Neural cell (in vitro differentiated cells): ENCODE results near the gene IL2. TPM values are rescaled to one million over a fixed set of nuclear protein-coding genes. Genes with fewer than 3 reads are reported as not detected.

Source experiments
- H2AFZ ChIP-seq: fragments of 200-600, 300-800 bp; sonication (generic), shearing (Covaris generic); 2 replicates; pipeline ENCODE4 v1.6.0; 2014; ENCODE audit warnings: low read depth, mild to moderate bottlenecking, antibody characterized with exemption, low read length, moderate library complexity
- H3F3A ChIP-seq: fragments of 200-600 bp; shearing (Covaris generic); 2 replicates; pipeline ENCODE4 v1.6.1; 2016; ENCODE audit warnings: mild to moderate bottlenecking, moderate library complexity, mixed read lengths, antibody characterized with exemption, low read length; ENCODE audit not compliant: insufficient read depth, poor library complexity, severe bottlenecking
- H3K27ac ChIP-seq: fragments of 200-600, 300-800 bp; sonication (generic), shearing (Covaris generic); 2 replicates; pipeline ENCODE4 v1.5.1; 2014; ENCODE audit warnings: mild to moderate bottlenecking, low read length, moderate library complexity
- H3K27me3 ChIP-seq: fragments of 300-800, 200-600 bp; sonication (generic), shearing (Covaris generic); 2 replicates; pipeline ENCODE4 v1.6.0; 2014; ENCODE audit warnings: mild to moderate bottlenecking, low read depth, low read length, moderate library complexity; ENCODE audit not compliant: insufficient read depth
- H3K36me3 ChIP-seq: fragments of 300-800, 200-600 bp; sonication (generic), shearing (Covaris generic); 2 replicates; pipeline ENCODE4 v1.5.1; 2014; ENCODE audit warnings: mild to moderate bottlenecking, antibody characterized with exemption, low read length, moderate library complexity; ENCODE audit not compliant: insufficient read depth
- H3K4me2 ChIP-seq: fragments of 300-800, 200-600 bp; sonication (generic), shearing (Covaris generic); 2 replicates; pipeline ENCODE4 v1.6.0; 2014; ENCODE audit warnings: mild to moderate bottlenecking, low read length
- H3K4me3 ChIP-seq: fragments of 300-800, 200-600 bp; sonication (generic), shearing (Covaris generic); 2 replicates; pipeline ENCODE4 v1.5.1; 2014; ENCODE audit warnings: mild to moderate bottlenecking, low read length, moderate library complexity
- H3K79me2 ChIP-seq: fragments of 200-600 bp; shearing (Covaris generic); replicated peaks from 2 replicates; pipeline ENCODE4 v1.6.0; 2014; ENCODE audit warnings: mild to moderate bottlenecking, low read length, moderate library complexity; ENCODE audit not compliant: insufficient read depth
- H3K9ac ChIP-seq: fragments of 300-800, 200-600 bp; sonication (generic), shearing (Covaris generic); 2 replicates; pipeline ENCODE4 v1.6.1; 2016; ENCODE audit warnings: mild to moderate bottlenecking, low read length, mixed read lengths
- H3K9me2 ChIP-seq: fragments of 200-600 bp; shearing (Covaris generic); 2 replicates; pipeline ENCODE4 v1.6.1; 2016; ENCODE audit warnings: mild to moderate bottlenecking, low read length, mixed read lengths; ENCODE audit not compliant: insufficient read depth
- H3K9me3 ChIP-seq: fragments of 200-600, 300-800 bp; sonication (generic), shearing (Covaris generic); 2 replicates; pipeline ENCODE4 v1.6.1; 2016; ENCODE audit warnings: mild to moderate bottlenecking, mixed run types, low read length, moderate library complexity, mixed read lengths
- H4K20me1 ChIP-seq: fragments of 200-600 bp; shearing (Covaris generic); 2 replicates; pipeline ENCODE4 v1.6.1; 2016; ENCODE audit warnings: mild to moderate bottlenecking, mixed run types; ENCODE audit not compliant: insufficient read depth
- CTCF ChIP-seq: fragments of 450-650 bp; IDR thresholded peaks from 2 replicates; pipeline ENCODE4 v1.5.1; 2014; ENCODE audit warnings: antibody characterized with exemption, mild to moderate bottlenecking, moderate library complexity; ENCODE audit not compliant: poor library complexity, severe bottlenecking
- EP300 ChIP-seq: fragments of 450-650 bp; conservative IDR thresholded peaks from 2 replicates; pipeline ENCODE4 v1.6.1; 2014; ENCODE audit warnings: antibody characterized with exemption, mild to moderate bottlenecking, moderate library complexity; ENCODE audit not compliant: poor library complexity, severe bottlenecking
- EZH2 ChIP-seq: fragments of 200-600, 300-800 bp; shearing (Covaris generic), sonication (generic); IDR thresholded peaks from 2 replicates; pipeline ENCODE4 v1.6.1; 2014; ENCODE audit warnings: antibody characterized with exemption, low read length, borderline replicate concordance, mild to moderate bottlenecking; ENCODE audit not compliant: insufficient read depth, poor library complexity, severe bottlenecking
- MXI1 ChIP-seq: fragments of 450-650 bp; conservative IDR thresholded peaks from 2 replicates; pipeline ENCODE4 v1.6.1; 2014; ENCODE audit warnings: antibody characterized with exemption, mild to moderate bottlenecking; ENCODE audit not compliant: poor library complexity, severe bottlenecking
- POLR2AphosphoS5 ChIP-seq: IDR thresholded peaks from 2 replicates; pipeline ENCODE4 v1.6.1; 2012
- RAD21 ChIP-seq: fragments of 450-650 bp; conservative IDR thresholded peaks from 2 replicates; pipeline ENCODE4 v1.6.1; 2014; ENCODE audit warnings: antibody characterized with exemption, mild to moderate bottlenecking, moderate library complexity
- REST ChIP-seq: IDR thresholded peaks from 2 replicates; pipeline ENCODE4 v1.6.1; 2012; ENCODE audit warnings: borderline replicate concordance
- SMC3 ChIP-seq: fragments of 450-650 bp; conservative IDR thresholded peaks from 2 replicates; pipeline ENCODE4 v1.6.1; 2014; ENCODE audit warnings: antibody characterized with exemption, mild to moderate bottlenecking, moderate library complexity; ENCODE audit not compliant: poor library complexity
- TAF1 ChIP-seq: IDR thresholded peaks from 2 replicates; pipeline ENCODE4 v1.6.1; 2012; ENCODE audit warnings: low read depth
- polyA plus RNA-seq: library from polyadenylated mRNA; depleted of rRNA; stranded (reverse); fragments of >200 nt; gene quantifications from 2 replicates; pipeline ENCODE4 v1.2.3, GENCODE V29; 2014

IL2 gene
- polyA plus RNA-seq, 1 donor from 2014 or later, result not detected

GRCh38 chr4:122480655-122481487 lies 24.3 kb upstream of the IL2 start:
- no peaks in the 10 kb centered on the region for H3K9me2 ChIP-seq

More at GRCh38 chr4:122480655-122481487, 24.3 kb upstream of the IL2 start:
- Histone ChIP-seq H2AFZ (no peak overlapping the region), H3K27me3 (no peaks in the 10 kb centered on the region), H3K4me2 (no peak overlapping the region), H4K20me1 (no peaks in the 10 kb centered on the region), H3K4me3 (no peak overlapping the region), H3F3A (no peaks in the 10 kb centered on the region), H3K9ac (no peak overlapping the region), H3K79me2 (no peaks in the 10 kb centered on the region), H3K36me3 (no peaks in the 10 kb centered on the region), H3K9me3 (no peaks in the 10 kb centered on the region), H3K27ac (no peak overlapping the region)
- TF ChIP-seq POLR2AphosphoS5 (no peak), RAD21 (no peak), CTCF (no peak), EZH2 (no peak), TAF1 (no peak), SMC3 (no peak), EP300 (no peak), REST (no peak), MXI1 (no peak)
